NCI-H2107 treated with DMSO at 0.1 percent for 48 hours (cell line): ENCODE data around the gene SLX4IP.

Experiments
- DNase-seq: peaks from one replicate; lab custom pipeline; 2025; ENCODE audit not compliant: unreplicated experiment; lab: John Stamatoyannopoulos, UW

The SLX4IP gene

DNA sequence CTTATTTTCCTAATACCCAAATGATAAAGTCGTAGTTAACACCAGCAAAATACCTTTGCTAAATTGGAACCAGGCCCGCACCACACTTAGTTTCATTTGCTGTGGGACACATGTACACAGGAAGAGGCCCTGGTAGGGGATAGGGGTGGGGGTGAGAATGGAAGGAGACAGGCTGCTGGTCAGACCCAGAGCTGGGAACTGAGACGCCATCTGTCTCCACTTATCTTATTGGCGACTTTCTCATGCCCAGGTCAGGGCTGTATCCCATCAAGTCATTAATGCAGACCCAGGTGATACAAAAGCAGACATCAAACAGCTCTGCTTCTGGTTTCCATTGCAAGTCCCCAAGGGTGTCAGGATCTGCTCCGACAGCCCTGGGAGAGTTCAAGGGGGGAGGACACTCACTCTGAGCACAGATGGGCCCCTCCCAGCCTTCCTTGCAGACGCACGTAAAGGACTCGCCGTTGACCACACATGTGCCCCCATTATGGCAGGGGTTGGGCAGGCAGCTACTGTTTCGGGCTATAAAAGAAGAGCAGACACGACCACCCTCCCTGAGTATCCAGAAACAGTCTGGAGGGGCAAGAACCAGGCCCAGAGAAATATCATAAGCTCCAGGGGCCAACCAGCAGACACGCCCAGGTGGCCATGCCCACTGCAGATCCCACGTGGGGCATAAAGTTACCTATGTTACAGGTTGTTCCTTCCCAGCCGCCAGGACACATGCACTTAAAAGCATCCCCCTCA, 209.5 kb downstream of the SLX4IP start:
- no peak for DNase-seq

DNA sequence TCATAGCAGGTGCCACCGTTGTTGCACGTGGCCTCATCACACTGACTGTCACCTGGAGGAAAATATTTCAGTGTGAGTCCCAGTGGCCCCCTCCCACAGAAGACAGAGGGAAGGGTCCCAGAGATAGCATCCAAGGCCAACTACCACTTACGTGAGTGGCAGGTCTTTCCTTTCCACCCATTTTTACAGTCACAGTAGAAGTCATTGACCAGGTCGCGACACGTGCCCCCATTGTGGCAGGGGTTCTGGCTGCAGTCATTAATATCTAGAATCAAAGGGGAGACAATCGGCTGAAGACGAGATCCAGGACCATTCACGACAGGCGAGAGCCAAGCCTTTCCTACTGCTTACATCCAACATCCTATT, 210.1 kb downstream of the SLX4IP start:
- no peak for DNase-seq

DNA sequence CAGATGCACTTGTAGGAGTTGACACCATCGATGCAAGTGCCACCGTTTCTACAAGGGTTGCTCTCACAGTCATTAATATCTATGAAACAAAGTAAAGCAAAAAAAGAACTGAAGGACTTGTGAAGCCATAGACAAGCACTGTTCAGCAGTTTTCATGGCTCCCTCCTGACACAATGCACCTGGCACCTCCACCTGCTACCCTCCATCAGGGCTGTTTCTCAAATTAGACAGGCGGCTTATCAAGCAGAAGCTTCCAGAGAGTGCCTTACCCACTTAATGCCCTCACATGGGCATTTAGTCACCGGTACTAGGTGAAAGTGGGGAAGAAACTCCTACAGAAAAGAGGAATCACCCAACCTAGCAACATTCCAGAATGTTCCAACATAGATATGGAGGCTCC, 210.9 kb downstream of the SLX4IP start:
- no peak for DNase-seq

DNA sequence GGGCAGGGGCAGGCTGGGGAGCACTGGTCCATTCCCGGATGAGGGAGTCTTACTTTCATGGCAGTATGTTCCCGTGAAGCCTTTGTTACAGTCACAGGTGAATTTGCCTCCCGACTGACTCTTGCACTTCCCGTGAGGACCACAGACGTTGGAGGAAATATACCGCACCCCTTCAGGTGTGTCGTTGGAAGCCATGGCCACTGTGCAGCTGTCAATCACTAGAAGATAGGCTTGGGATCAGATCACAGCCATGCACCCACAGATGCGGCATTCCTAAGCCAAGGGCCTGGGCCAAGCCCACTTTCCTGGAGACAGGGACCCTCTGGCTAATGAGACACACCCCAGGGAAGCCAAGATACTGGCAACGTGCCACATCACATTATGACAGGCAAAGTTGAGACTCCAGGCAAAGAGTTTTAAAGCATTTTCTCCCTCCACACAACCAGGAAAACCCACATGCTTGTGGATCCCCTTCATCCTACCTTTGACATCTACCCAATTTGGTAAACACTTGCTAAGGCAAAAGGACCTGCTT, 211.8 kb downstream of the SLX4IP start:
- DNase-seq, result no peak

DNA sequence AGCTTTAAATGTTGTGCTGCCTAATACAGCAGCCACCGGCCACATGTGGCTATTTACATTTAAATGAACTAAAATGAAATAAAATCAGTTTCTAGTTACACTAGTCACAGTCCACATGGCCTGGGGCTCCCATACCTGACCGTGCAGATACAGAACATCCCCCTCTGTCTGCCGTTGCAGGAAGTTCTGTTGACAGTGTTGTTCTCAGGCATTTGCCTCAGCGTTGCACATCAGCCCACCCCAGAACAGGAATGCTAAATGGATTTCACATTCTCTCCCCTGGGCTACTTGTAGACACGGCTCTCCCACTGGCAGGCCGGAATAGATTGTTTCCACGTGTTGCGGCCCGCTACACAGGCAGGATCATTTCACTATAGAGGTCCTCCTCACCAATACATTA, 212.4 kb downstream of the SLX4IP start:
- DNase-seq, result no peak

GRCh38 chr20:10647909-10648308, 212.8 kb downstream of the SLX4IP start:
- DNase-seq, result no peak

DNA sequence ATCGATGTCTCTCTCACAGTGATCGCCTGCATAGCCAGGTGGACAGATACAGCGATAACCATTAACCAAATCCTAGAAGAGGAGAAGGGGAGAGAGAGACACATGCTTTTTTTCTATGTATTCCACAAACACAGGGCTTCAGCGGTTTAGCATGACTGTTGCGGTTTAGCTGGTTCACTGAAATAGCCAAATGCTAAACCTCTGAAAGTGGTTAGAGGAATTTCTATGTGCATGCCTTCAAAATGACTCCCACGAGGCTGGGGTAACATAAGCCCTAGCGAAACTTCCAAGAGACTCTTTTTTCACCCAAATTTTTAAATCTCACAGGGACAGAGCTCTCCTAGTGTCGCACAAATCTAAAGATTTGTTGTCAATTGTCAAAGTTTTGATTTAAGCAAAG, 213.5 kb downstream of the SLX4IP start:
- no peak for DNase-seq

GRCh38 chr20:10649080-10649796, 214.1 kb downstream of the SLX4IP start:
- no peak for DNase-seq

DNA sequence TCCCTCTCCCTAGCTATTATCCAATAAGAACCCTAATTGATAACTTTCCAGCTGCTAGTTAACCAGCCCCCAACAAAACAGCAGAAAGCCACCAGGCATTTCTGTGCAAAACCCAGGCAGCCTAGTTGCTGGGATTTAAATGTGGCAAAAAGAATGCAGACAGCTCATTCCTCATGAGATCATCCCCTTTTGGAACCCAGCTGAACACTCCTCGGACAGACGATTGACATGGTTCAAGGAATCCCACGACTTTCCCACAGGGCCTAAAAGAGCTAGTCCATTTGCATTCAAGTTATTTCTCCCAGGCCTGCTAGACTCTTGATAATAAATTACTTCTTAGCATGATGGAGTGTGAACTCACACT, 214.7 kb downstream of the SLX4IP start:
- DNase-seq, result no peak

- DNase-seq, result no peak
Measured at GRCh38 chr20:10651227-10651990, 216.3 kb downstream of the SLX4IP start.

DNA sequence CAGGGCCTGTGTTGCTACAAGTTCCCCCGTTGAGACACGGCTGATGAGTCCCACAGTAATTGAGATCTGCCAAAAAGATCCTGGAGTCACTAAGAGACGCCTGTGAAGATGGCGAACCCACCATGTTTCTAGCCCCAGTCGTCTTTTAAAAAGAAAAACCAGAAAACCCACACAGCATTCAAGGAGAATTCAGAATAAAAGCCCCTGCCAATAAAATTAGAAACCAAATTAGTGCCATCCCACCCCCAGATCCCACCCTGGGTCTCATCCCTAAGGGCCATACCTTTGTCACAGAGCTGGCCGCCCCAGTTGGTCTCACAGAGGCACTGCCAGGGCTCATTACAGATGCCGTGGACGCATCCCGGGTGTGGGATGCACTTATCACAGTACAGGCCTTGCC, 217.1 kb downstream of the SLX4IP start:
- no peak for DNase-seq

DNA sequence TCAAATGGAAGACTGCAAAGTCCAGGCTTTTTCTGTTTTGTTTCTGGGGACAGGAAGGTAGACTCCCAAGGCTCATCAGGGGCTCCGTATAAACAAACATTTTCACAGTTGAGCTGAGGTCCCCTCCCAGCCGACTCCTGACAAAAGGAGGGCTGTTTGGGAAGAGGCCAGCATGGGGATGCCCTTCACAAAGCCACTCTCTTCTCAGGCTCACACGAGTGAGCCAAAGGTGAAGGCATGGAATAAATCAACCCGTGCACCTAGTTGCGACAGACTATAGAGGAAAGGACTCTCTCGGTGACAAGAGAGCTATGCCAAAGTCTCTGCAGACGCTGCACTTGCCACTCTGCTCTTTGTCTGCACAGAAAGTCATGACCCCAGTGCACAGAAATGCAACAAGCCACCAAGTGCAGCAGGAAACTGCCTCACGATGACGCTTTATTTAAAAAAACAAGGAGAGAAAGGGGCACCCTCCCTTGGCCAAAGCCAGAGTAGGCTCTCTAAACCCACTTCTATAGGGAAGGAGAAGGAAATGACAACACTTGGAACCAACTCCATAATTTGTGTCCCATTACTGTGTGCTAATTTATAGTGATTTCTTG, 217.7 kb downstream of the SLX4IP start:
- no peak for DNase-seq

- DNase-seq, result no peak
Measured at GRCh38 chr20:10653599-10654249, 218.6 kb downstream of the SLX4IP start.

- no peak for DNase-seq
Measured at GRCh38 chr20:10654250-10654610, 219.1 kb downstream of the SLX4IP start.

DNA sequence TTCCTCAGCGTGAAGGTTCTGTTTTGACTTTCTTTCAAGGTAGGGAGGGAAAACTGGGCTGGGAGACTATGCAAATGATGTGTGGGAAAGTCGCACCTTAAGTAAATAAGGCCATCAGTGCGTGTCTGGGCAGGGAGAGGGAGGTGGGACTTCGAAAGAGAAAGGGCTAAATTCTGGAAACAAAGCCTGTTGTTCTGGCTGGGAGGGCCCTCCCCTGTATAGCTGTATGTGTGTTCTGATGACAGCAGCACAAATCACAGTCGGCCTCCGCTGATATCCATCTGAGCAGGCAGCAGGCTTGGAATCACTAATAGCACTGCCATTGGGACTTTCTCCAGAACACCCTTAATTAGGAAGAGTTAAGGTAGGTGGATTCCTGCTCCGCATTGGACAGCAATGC, 219.5 kb downstream of the SLX4IP start:
- DNase-seq, result no peak

- DNase-seq, result no peak
Measured at GRCh38 chr20:10655720-10656669, 220.9 kb downstream of the SLX4IP start.

DNA sequence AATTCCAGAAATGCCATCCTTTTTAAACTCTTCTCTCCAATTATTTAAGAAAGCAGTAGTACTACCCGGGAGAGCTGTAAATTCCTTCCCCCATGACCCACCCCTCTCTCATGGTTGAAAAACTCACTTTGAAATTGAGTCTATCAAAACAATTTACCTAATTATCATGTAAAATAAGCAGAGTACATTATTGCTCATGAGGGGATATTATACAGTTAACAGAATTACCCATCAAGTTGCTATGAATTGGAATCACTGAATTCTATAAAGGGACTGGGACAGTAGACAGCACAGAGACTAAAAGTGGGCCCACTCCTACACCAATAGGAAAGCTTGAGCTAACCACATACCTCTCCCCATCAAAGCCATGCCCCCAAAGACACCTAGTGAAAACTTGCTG, 222.3 kb downstream of the SLX4IP start:
- no peak for DNase-seq

GRCh38 chr20:10658051-10658823, 223.1 kb downstream of the SLX4IP start:
- DNase-seq, result no peak
